Astrocyte (in vitro differentiated cells and primary cell): ENCODE measurements around the gene ANKRD44.

Source experiments
- CTCF ChIP-seq: IDR thresholded peaks from 2 replicates; pipeline ENCODE4 v1.5.1; 2011; ENCODE audit warnings: low read depth, mild to moderate bottlenecking, inconsistent platforms, low read length, moderate library complexity; ENCODE audit not compliant: insufficient read depth
- EZH2 ChIP-seq: IDR thresholded peaks from 2 replicates; pipeline ENCODE4 v1.6.1; 2012; ENCODE audit warnings: mild to moderate bottlenecking, low read length, inconsistent platforms; ENCODE audit not compliant: insufficient read depth

DNA sequence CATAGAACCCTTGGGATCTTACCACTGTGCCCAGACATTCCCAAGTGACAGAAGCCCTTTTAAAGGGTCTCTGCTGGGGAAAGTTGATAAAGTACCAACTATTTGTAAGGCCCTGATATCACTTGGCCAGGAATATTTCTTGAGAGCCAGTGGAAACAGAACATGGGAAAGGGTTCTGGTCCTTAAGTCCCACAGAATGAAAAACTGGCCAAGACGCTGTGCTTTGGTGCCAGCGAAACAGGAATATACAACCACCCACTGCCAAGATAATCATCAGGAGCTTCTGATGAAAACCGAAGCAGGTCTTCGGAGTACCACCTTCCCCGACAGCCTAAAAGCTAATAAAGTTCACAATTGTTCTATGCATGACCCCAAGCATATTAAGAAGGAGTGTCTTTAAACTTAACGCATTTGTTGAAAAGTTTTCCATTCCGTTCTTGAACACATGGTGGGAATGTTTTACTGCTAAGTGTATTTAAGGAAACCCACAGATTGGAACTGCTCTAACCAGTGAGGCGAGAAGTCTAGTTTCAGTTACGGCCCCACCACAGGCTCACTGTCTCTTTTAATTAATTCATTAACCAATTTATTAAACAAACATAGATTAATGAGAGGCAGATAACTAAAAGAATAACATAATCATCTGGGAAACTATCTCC, 152.6 kb downstream of the ANKRD44 start:
- no peak for TF ChIP-seq CTCF
- no peak for TF ChIP-seq EZH2
